ENCODE measurements around the gene DPH2. TPM values are rescaled to one million over a fixed set of nuclear protein-coding genes. Genes with fewer than 3 reads are reported as not detected.

Gene DPH2
- total and polyA plus RNA-seq, 10 of the 15 experiments (the other 5 are each of a cell fraction or from before 2014, with no cell fraction given), result 13.1 to 82.9 (median 52.0) TPM

DNA sequence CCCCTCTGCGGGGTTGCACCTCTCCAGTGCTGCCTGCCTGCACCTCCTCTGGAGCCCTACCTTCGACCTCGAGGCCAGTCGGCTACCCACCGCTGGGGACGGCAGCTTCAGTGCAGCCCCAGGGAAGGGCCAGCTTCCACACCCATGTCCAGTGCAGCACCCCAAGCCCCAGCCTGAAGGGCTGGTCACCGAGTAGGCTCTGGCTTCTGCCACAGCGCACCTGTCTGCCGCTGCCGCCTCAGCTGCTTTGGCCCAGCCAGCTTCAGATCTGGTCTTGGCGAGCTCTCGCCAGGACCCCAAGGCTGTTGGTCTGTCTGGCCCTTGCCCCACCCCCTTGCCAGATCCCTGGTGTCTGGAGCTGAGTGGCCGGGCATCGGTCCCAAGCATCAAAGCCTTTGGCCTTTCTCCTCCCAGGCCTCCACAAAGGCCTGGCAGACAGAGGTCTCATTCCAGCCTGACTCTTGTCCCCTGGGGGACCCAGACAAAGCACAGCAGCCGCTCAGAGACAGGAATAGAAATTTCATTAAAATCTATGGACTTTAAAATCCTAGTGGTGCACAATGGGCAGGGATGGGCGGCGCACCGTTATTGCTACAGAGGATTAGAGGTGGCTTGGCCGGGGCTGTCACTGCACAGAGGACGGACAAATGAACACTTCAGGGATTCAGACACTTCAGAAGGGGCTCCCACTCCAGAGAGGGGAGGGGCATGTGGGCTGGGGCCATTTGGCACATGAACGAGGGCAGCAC, 26.3 kb downstream of the DPH2 start:
- Histone ChIP-seq H3K27ac (ENCODE audit: control insufficient read depth, insufficient read depth) (no peak overlapping the region), H2AFZ (ENCODE audit: control insufficient read depth, low read depth, low read length) (no peak overlapping the region), H3K4me3 (no peak overlapping the region), H3K9me3 (replicated peaks; ENCODE audit: control insufficient read depth, insufficient read depth, low read length) (no peaks in the 10 kb centered on the region), H3K9ac (ENCODE audit: control insufficient read depth, insufficient read depth, low read length) (no peak overlapping the region), H3K4me1 (ENCODE audit: control insufficient read depth, insufficient read depth, low read length) (peaks cover 12% of the 10 kb centered on the region), H3K4me2 (ENCODE audit: control insufficient read depth, insufficient read depth) (no peak overlapping the region), H3K36me3 (ENCODE audit: control insufficient read depth in 2 of 2, insufficient read depth in 2 of 2, low read length in 1 of 2) (no peaks in the 10 kb centered on the region), H4K20me1 (ENCODE audit: control insufficient read depth, insufficient read depth) (no peaks in the 10 kb centered on the region), H3K79me2 (ENCODE audit: control insufficient read depth, insufficient read depth, low read length) (no peaks in the 10 kb centered on the region), H3K27me3 (replicated peaks in 1 of 2; ENCODE audit: control insufficient read depth in 2 of 2, insufficient read depth in 2 of 2, low read length in 1 of 2) (no peaks in the 10 kb centered on the region)
- DNase-seq (ENCODE audit: low read depth, low spot score) (no peak), ATAC-seq (no peak), FAIRE-seq (no peak)
- in situ Hi-C loops (cut with MboI) (no loop called here), intact Hi-C loops (cut with micrococcal nuclease; ENCODE audit: unreplicated experiment) (no loop called here)
- WGBS (ENCODE audit: insufficient coverage, insufficient replicate concordance, low lambda C conversion rate, missing lambda C conversion rate), result 78% methylated on average over 21 of the region's 21 CpGs
- CTCF ChIA-PET, result interaction anchor here (1.2 to 4.6 kb wide), 2 partner anchors 40 to 52 kb away, joined by 5 to 25 read pairs; no protein-coding TSS in a partner anchor
- SMC1A ChIA-PET (ENCODE audit: uncharacterized antibody, unreplicated experiment), result no interaction called here
- POLR2A ChIA-PET, result no interaction called here
- RAD21 ChIA-PET (ENCODE audit: unreplicated experiment), result no interaction called here
- no TSS peak for BruUV-seq (replicated peaks)
- TF ChIP-seq ZZZ3 (IDR thresholded peaks at IDR 0.05; ENCODE audit: control insufficient read depth, insufficient read length, low read depth), result no peak
- no peak for TF ChIP-seq ASH2L (IDR thresholded peaks at IDR 0.05; ENCODE audit: borderline replicate concordance, low read depth)
- no peak for TF ChIP-seq STAT1 (conservative IDR thresholded peaks at IDR 0.05)
- TF ChIP-seq TCF3 (IDR thresholded peaks at IDR 0.05; ENCODE audit: borderline replicate concordance, insufficient read depth, low read depth, low read length), result no peak
- no peak for TF ChIP-seq ZNF217 (IDR thresholded peaks at IDR 0.05)
- TF ChIP-seq POLR2AphosphoS5 (IDR thresholded peaks at IDR 0.05; ENCODE audit: low read length), result no peak
- no peak for TF ChIP-seq CEBPB (IDR thresholded peaks at IDR 0.05; ENCODE audit: borderline replicate concordance in 1 of 2, low read depth in 2 of 2, low read length in 2 of 2)
- TF ChIP-seq WRNIP1 (IDR thresholded peaks at IDR 0.05; ENCODE audit: borderline replicate concordance, low read depth, low read length), result no peak
- TF ChIP-seq RUNX3 (IDR thresholded peaks at IDR 0.05; ENCODE audit: low read length), result no peak
- TF ChIP-seq SMAD5 (IDR thresholded peaks at IDR 0.05; ENCODE audit: low read depth), result no peak
- TF ChIP-seq, protein P1, sequence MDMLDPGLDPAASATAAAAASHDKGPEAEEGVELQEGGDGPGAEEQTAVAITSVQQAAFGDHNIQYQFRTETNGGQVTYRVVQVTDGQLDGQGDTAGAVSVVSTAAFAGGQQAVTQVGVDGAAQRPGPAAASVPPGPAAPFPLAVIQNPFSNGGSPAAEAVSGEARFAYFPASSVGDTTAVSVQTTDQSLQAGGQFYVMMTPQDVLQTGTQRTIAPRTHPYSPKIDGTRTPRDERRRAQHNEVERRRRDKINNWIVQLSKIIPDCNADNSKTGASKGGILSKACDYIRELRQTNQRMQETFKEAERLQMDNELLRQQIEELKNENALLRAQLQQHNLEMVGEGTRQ (IDR thresholded peaks at IDR 0.05; ENCODE audit: borderline replicate concordance, low read depth, low read length), result no peak
- TF ChIP-seq CREB1 (IDR thresholded peaks at IDR 0.05; ENCODE audit: low read depth), result no peak
- TF ChIP-seq NFXL1 (IDR thresholded peaks at IDR 0.05; ENCODE audit: borderline replicate concordance), result no peak
- TF ChIP-seq SIN3A (IDR thresholded peaks at IDR 0.05; ENCODE audit: low read depth, low read length), result no peak
- TF ChIP-seq JUND (IDR thresholded peaks at IDR 0.05; ENCODE audit: low read depth, low read length), result no peak
- no peak for TF ChIP-seq SRF (IDR thresholded peaks at IDR 0.05; ENCODE audit: low read depth in 2 of 2, low read length in 2 of 2)
- no peak for TF ChIP-seq E2F8 (IDR thresholded peaks at IDR 0.05; ENCODE audit: low read depth, partially characterized antibody)
- TF ChIP-seq, protein P2, sequence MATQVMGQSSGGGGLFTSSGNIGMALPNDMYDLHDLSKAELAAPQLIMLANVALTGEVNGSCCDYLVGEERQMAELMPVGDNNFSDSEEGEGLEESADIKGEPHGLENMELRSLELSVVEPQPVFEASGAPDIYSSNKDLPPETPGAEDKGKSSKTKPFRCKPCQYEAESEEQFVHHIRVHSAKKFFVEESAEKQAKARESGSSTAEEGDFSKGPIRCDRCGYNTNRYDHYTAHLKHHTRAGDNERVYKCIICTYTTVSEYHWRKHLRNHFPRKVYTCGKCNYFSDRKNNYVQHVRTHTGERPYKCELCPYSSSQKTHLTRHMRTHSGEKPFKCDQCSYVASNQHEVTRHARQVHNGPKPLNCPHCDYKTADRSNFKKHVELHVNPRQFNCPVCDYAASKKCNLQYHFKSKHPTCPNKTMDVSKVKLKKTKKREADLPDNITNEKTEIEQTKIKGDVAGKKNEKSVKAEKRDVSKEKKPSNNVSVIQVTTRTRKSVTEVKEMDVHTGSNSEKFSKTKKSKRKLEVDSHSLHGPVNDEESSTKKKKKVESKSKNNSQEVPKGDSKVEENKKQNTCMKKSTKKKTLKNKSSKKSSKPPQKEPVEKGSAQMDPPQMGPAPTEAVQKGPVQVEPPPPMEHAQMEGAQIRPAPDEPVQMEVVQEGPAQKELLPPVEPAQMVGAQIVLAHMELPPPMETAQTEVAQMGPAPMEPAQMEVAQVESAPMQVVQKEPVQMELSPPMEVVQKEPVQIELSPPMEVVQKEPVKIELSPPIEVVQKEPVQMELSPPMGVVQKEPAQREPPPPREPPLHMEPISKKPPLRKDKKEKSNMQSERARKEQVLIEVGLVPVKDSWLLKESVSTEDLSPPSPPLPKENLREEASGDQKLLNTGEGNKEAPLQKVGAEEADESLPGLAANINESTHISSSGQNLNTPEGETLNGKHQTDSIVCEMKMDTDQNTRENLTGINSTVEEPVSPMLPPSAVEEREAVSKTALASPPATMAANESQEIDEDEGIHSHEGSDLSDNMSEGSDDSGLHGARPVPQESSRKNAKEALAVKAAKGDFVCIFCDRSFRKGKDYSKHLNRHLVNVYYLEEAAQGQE (IDR thresholded peaks at IDR 0.05; ENCODE audit: low read depth, low read length), result no peak

All from GM12878 (cell line).